ENCODE results near the gene SCYGR2. TPM values are rescaled to one million over a fixed set of nuclear protein-coding genes. Genes with fewer than 3 reads are reported as not detected.

Gene SCYGR2
- total and polyA plus RNA-seq, 2 donors (not counting 3 experiments of a cell fraction or from before 2014, with no cell fraction given), result not detected

DNA sequence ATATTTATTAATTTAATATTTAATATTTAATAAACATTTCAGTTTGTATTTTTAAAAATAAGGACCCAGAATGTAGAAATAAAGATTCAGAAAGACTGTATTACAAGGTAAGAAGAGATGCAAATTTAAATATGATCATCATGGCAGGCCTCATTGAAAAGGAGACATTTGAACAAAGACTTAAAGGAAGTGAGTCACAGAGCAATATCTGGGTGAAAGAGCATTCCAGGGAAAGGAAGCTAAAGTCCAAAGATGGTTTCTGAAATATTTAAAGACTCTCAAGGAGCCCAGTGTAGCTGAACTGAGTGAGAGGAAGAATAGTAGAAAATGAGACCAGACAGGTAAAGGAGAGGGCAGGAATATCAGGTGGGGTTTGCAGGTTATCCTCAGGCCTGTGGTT, 24.5 kb downstream of the SCYGR2 start:
- POLR2A ChIA-PET, result no interaction called here
- Histone ChIP-seq H3K9me1 (replicated peaks; ENCODE audit: control insufficient read depth, extremely low read depth, insufficient read depth, low read length) (no peaks in the 10 kb centered on the region), H3K9ac (replicated peaks; ENCODE audit: extremely low read depth, insufficient read depth, low read length) (no peak overlapping the region), H3K27me3 (ENCODE audit: control insufficient read depth in 2 of 2, insufficient read depth in 2 of 2, low read length in 2 of 2) (peaks cover 0 to 3% of the 10 kb centered on the region in 2 experiments), H3K4me2 (ENCODE audit: insufficient read depth, low read length) (no peak overlapping the region), H3K4me3 (replicated peaks in 1 of 3; ENCODE audit: insufficient read depth in 1 of 3, low read depth in 1 of 3, low read length in 3 of 3) (no peak overlapping the region), H3K27ac (ENCODE audit: insufficient read depth, low read depth, low read length) (no peak overlapping the region), H3K9me3 (replicated peaks; ENCODE audit: control insufficient read depth, insufficient read depth, low read length) (no peaks in the 10 kb centered on the region), H3K36me3 (ENCODE audit: control insufficient read depth in 2 of 2, extremely low read depth in 1 of 2, insufficient read depth in 2 of 2, low read length in 2 of 2) (no peaks in the 10 kb centered on the region), H3K4me1 (ENCODE audit: control insufficient read depth, extremely low read depth, insufficient read depth, low read length) (no peaks in the 10 kb centered on the region), H4K20me1 (replicated peaks; ENCODE audit: control insufficient read depth, extremely low read depth, insufficient read depth, low read length) (no peaks in the 10 kb centered on the region), H2AFZ (ENCODE audit: low read depth, low read length) (no peak overlapping the region), H3K79me2 (ENCODE audit: control insufficient read depth, insufficient read depth, low read length) (no peaks in the 10 kb centered on the region)
- FAIRE-seq (peak; percentile 43), DNase-seq (ENCODE audit: low read depth, low spot score) (peak; percentile 59)
- BruUV-seq (replicated peaks), result no TSS peak
- TF ChIP-seq, protein P1, sequence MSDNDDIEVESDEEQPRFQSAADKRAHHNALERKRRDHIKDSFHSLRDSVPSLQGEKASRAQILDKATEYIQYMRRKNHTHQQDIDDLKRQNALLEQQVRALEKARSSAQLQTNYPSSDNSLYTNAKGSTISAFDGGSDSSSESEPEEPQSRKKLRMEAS (IDR thresholded peaks at IDR 0.05; ENCODE audit: insufficient read depth, insufficient read length), result no peak
- TF ChIP-seq POLR2A (IDR thresholded peaks at IDR 0.05; ENCODE audit: low read depth, low read length), result no peak
- no peak for TF ChIP-seq MYC (IDR thresholded peaks at IDR 0.05; ENCODE audit: low read depth, low read length)
- no peak for TF ChIP-seq POLR2AphosphoS5 (IDR thresholded peaks at IDR 0.05; ENCODE audit: insufficient read depth, low read depth, low read length)
- peak; percentile 78 for TF ChIP-seq FOS (IDR thresholded peaks at IDR 0.05; ENCODE audit: borderline replicate concordance, insufficient read depth, low read length)
- no peak for TF ChIP-seq GATA2 (IDR thresholded peaks at IDR 0.05; ENCODE audit: insufficient read depth, insufficient read length, low read depth, low read length)
- no peak for TF ChIP-seq CTCF (IDR thresholded peaks at IDR 0.05; ENCODE audit: extremely low read depth in 1 of 2, insufficient read depth in 1 of 2, low read depth in 1 of 2, low read length in 2 of 2)
- no peak for TF ChIP-seq EZH2 (IDR thresholded peaks at IDR 0.05; ENCODE audit: borderline replicate concordance, low read depth, low read length, severe bottlenecking)
- peak; percentile 41 for TF ChIP-seq JUN (IDR thresholded peaks at IDR 0.05; ENCODE audit: borderline replicate concordance, insufficient read depth, insufficient read length, low read depth)
- intact Hi-C loops (cut with micrococcal nuclease), result no loop called here
- CTCF ChIA-PET, result interaction anchor here (1.9 kb wide), 1 partner anchor 35 kb away, joined by 6 read pairs; no protein-coding TSS in a partner anchor
- dilution Hi-C loops (cut with MboI; ENCODE audit: extremely low pct_ligation_motif_present, low sequenced_read_pairs), result no loop called here
